Measurements from ENCODE around the gene SUGT1. TPM values are rescaled to one million over a fixed set of nuclear protein-coding genes. Genes with fewer than 3 reads are reported as not detected.

SUGT1 gene
- total and polyA plus RNA-seq, 10 of the 15 experiments (the other 5 are each of a cell fraction or from before 2014, with no cell fraction given): 46.7 to 122 (median 77.3) TPM

- Histone ChIP-seq H3K9ac (ENCODE audit: control insufficient read depth, insufficient read depth, low read length) (no peak overlapping the region), H4K20me1 (ENCODE audit: control insufficient read depth, insufficient read depth) (no peaks in the 10 kb centered on the region), H3K9me3 (replicated peaks; ENCODE audit: control insufficient read depth, insufficient read depth, low read length) (no peaks in the 10 kb centered on the region), H3K79me2 (ENCODE audit: control insufficient read depth, insufficient read depth, low read length) (no peaks in the 10 kb centered on the region), H3K4me3 (no peak overlapping the region), H2AFZ (ENCODE audit: control insufficient read depth, low read depth, low read length) (no peak overlapping the region), H3K4me2 (ENCODE audit: control insufficient read depth, insufficient read depth) (no peak overlapping the region), H3K36me3 (ENCODE audit: control insufficient read depth in 2 of 2, insufficient read depth in 2 of 2, low read length in 1 of 2) (no peaks in the 10 kb centered on the region), H3K4me1 (ENCODE audit: control insufficient read depth, insufficient read depth, low read length) (no peaks in the 10 kb centered on the region), H3K27me3 (replicated peaks in 1 of 2; ENCODE audit: control insufficient read depth in 2 of 2, insufficient read depth in 2 of 2, low read length in 1 of 2) (no peaks in the 10 kb centered on the region), H3K27ac (ENCODE audit: control insufficient read depth, insufficient read depth) (no peak overlapping the region)
- no peak for ATAC-seq
- no peak for FAIRE-seq
- no peak for DNase-seq (ENCODE audit: low read depth, low spot score)
- RAD21 ChIA-PET (ENCODE audit: unreplicated experiment): interaction anchor here (1.3 to 2.7 kb wide), 3 partner anchors 12 to 45 kb away, joined by 3 to 26 read pairs (median 5); no protein-coding TSS in a partner anchor
- intact Hi-C loops (cut with micrococcal nuclease; ENCODE audit: unreplicated experiment): no loop called here
- POLR2A ChIA-PET: interaction anchor here (0.5 to 3.1 kb wide), 3 partner anchors 11 to 30 kb away, joined by 3 to 13 read pairs (median 3); no protein-coding TSS in a partner anchor
- in situ Hi-C loops (cut with MboI): no loop called here
- 60% methylated on average over 3 of the region's 3 CpGs for WGBS (ENCODE audit: insufficient coverage, insufficient replicate concordance, low lambda C conversion rate, missing lambda C conversion rate)
- CTCF ChIA-PET: interaction anchor here (0.5 to 2.7 kb wide), 4 partner anchors 14 to 210 kb away, joined by 3 to 17 read pairs (median 7); no protein-coding TSS in a partner anchor
- SMC1A ChIA-PET (ENCODE audit: uncharacterized antibody, unreplicated experiment): interaction anchor here (1.2 to 5.5 kb wide), 9 partner anchors 9 to 257 kb away, joined by 3 to 50 read pairs (median 10); no protein-coding TSS in a partner anchor
- no TSS peak for BruUV-seq (replicated peaks)
- TF ChIP-seq RCOR1 (conservative IDR thresholded peaks at IDR 0.05; ENCODE audit: low read depth, low read length) (no peak), E2F8 (IDR thresholded peaks at IDR 0.05; ENCODE audit: low read depth, partially characterized antibody) (no peak), ATF3 (IDR thresholded peaks at IDR 0.05; ENCODE audit: borderline replicate concordance, extremely low read depth, low read depth, low read length) (no peak), CHD4 (IDR thresholded peaks at IDR 0.05) (no peak), NFYB (IDR thresholded peaks at IDR 0.05; ENCODE audit: insufficient read depth, low read depth, low read length) (no peak), CTCF (IDR thresholded peaks at IDR 0.05 in 2 of 3, conservative IDR thresholded peaks at IDR 0.05 in 1 of 3; ENCODE audit: control insufficient read depth in 2 of 3, extremely low read depth in 1 of 3, insufficient read depth in 1 of 3, low read depth in 3 of 3, low read length in 3 of 3) (no peak), SMC3 (IDR thresholded peaks at IDR 0.05; ENCODE audit: borderline replicate concordance, low read length) (no peak), CEBPB (IDR thresholded peaks at IDR 0.05; ENCODE audit: borderline replicate concordance in 1 of 2, low read depth in 2 of 2, low read length in 2 of 2) (no peak), ZNF622 (IDR thresholded peaks at IDR 0.05) (no peak), E4F1 (IDR thresholded peaks at IDR 0.05; ENCODE audit: borderline replicate concordance, partially characterized antibody) (no peak), YBX1 (IDR thresholded peaks at IDR 0.05) (no peak), MXI1 (IDR thresholded peaks at IDR 0.05; ENCODE audit: low read depth, low read length) (no peak), EP300 (IDR thresholded peaks at IDR 0.05; ENCODE audit: borderline replicate concordance in 1 of 2, control insufficient read depth in 1 of 2, low read depth in 2 of 2, low read length in 2 of 2) (no peak), ZZZ3 (IDR thresholded peaks at IDR 0.05; ENCODE audit: control insufficient read depth, insufficient read length, low read depth) (no peak)
Measured at GRCh38 chr13:52711286-52711685, 58.6 kb downstream of the SUGT1 start.

Measured in GM12878 (cell line).